ENCODE results near the gene WDR35. TPM values are rescaled to one million over a fixed set of nuclear protein-coding genes. Genes with fewer than 3 reads are reported as not detected.

WDR35 gene
- total RNA-seq, 3 donors from 2014 or later = 12.5 to 18.7 (median 17.7) TPM

DNA sequence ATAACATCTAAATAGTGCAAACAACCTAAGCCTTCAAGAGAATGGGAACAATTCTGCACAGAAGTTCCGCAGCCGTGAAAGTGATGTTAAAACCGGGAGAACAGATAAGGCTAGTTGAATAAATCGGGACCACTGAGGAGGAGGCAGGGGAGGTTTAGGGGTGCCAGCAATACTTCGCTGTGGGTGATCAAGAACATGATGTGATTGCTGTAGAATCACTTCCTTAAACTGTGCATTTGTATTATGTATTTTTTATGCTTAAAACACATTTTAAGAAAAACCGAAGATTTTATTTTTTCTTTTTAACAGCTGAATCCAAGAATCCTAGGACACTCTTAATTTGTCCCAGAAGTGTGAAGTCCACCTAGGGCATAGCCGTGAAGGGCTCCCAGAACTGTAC is 121.7 kb downstream of the WDR35 start:
- Histone ChIP-seq H3K36me3 (no peaks in the 10 kb centered on the region), H3K4me1 (no peaks in the 10 kb centered on the region), H3K27me3 (no peaks in the 10 kb centered on the region), H3K4me3 (peak overlapping the region; percentile 37 to 67 (median 48)), H3K27ac (no peak overlapping the region), H3K9me3 (no peaks in the 10 kb centered on the region)
- TF ChIP-seq, protein P1, sequence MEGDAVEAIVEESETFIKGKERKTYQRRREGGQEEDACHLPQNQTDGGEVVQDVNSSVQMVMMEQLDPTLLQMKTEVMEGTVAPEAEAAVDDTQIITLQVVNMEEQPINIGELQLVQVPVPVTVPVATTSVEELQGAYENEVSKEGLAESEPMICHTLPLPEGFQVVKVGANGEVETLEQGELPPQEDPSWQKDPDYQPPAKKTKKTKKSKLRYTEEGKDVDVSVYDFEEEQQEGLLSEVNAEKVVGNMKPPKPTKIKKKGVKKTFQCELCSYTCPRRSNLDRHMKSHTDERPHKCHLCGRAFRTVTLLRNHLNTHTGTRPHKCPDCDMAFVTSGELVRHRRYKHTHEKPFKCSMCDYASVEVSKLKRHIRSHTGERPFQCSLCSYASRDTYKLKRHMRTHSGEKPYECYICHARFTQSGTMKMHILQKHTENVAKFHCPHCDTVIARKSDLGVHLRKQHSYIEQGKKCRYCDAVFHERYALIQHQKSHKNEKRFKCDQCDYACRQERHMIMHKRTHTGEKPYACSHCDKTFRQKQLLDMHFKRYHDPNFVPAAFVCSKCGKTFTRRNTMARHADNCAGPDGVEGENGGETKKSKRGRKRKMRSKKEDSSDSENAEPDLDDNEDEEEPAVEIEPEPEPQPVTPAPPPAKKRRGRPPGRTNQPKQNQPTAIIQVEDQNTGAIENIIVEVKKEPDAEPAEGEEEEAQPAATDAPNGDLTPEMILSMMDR (IDR thresholded peaks at IDR 0.05) = no peak
- TF ChIP-seq POLR2A (IDR thresholded peaks at IDR 0.05) (no peak), POLR2AphosphoS5 (IDR thresholded peaks at IDR 0.05) (no peak)
- intact Hi-C loops (cut with DNase I; ENCODE audit: low total_unique reads) = no loop called here
- no peak for DNase-seq (ENCODE audit: low spot score in 2 of 2)

DNA sequence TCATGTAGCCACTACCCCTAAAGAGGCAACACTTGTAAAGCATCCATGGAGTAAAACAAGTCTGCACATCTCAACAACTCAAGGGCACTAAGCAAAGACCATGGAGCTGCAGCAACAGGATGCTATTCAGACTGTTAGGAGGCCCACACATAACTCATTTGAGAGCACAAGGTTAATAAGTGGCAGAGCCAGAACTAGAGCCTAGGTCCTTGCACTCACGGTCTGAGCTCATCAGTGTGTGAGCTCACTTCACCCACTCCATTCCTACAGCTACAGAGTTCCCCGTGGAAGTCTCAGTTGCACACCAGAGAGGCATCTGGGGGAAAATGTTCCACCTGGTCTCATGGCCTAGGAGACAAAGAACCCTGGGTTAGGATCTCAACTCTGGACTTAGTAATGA is 123.1 kb downstream of the WDR35 start:
- H3K27me3 ChIP-seq = no peaks in the 10 kb centered on the region
- DNase-seq (ENCODE audit: low spot score in 2 of 2) = no peak
- TF ChIP-seq POLR2A (IDR thresholded peaks at IDR 0.05) (no peak), POLR2AphosphoS5 (IDR thresholded peaks at IDR 0.05) (no peak)
- TF ChIP-seq, protein P1 (IDR thresholded peaks at IDR 0.05) = no peak
- intact Hi-C loops (cut with DNase I; ENCODE audit: low total_unique reads) = no loop called here
- no peak overlapping the region for H3K4me3 ChIP-seq
- no peaks in the 10 kb centered on the region for H3K9me3 ChIP-seq
- H3K4me1 ChIP-seq = no peaks in the 10 kb centered on the region
- H3K27ac ChIP-seq = no peak overlapping the region
- H3K36me3 ChIP-seq = no peaks in the 10 kb centered on the region

DNA sequence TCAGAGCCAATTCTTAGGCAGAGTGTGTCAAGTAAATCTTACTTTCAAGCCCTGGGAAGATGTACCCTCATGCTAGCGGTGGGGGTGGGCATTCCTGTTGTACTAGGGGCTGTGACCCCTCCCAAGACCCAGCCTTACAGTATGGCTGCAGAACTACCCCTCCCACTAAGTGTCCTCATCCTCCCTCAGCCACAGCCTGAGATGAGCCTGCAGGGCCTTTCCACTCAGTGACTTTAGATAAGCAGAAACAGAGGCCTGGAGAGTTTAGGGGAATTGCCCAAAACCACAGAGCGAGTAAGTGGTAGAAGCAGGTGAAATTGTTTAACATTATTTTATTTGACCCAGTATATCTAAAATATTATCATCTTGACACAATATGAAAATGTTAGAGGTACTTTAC is 124.8 kb downstream of the WDR35 start:
- intact Hi-C loops (cut with DNase I; ENCODE audit: low total_unique reads) = no loop called here
- no peaks in the 10 kb centered on the region for H3K36me3 ChIP-seq
- no peak overlapping the region for H3K27ac ChIP-seq
- DNase-seq (ENCODE audit: low spot score in 2 of 2) = no peak
- no peaks in the 10 kb centered on the region for H3K4me1 ChIP-seq
- no peak overlapping the region for H3K4me3 ChIP-seq
- no peak for TF ChIP-seq POLR2A (IDR thresholded peaks at IDR 0.05)
- TF ChIP-seq, protein P1 (IDR thresholded peaks at IDR 0.05) = no peak
- no peak for TF ChIP-seq POLR2AphosphoS5 (IDR thresholded peaks at IDR 0.05)
- H3K9me3 ChIP-seq = no peaks in the 10 kb centered on the region
- H3K27me3 ChIP-seq = no peaks in the 10 kb centered on the region

DNA sequence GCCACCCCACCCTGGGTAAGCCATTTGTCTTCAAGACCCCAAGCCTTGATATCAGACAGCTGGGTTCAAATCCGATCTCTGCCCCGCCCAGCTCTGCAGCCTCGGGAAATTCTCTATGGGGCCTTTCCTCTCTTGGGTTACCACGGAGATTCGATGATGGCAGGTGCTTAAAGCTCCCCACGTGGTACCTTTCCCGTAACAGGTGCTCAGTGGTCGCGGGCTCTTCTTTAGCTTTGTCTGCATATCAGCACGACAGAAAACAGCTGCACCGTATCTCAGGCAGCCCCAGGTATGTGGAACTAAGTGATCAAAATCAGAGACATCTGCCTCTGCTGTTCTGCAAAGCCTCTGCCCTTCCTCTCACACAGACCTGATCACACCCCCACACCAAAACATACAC is 125.5 kb downstream of the WDR35 start:
- Histone ChIP-seq H3K27me3 (no peaks in the 10 kb centered on the region), H3K27ac (no peak overlapping the region), H3K4me1 (no peaks in the 10 kb centered on the region), H3K4me3 (no peak overlapping the region), H3K36me3 (no peaks in the 10 kb centered on the region), H3K9me3 (no peaks in the 10 kb centered on the region)
- intact Hi-C loops (cut with DNase I; ENCODE audit: low total_unique reads) = no loop called here
- no peak for TF ChIP-seq POLR2A (IDR thresholded peaks at IDR 0.05)
- TF ChIP-seq POLR2AphosphoS5 (IDR thresholded peaks at IDR 0.05) = no peak
- TF ChIP-seq, protein P1 (IDR thresholded peaks at IDR 0.05) = no peak
- DNase-seq (ENCODE audit: low spot score in 2 of 2) = no peak

DNA sequence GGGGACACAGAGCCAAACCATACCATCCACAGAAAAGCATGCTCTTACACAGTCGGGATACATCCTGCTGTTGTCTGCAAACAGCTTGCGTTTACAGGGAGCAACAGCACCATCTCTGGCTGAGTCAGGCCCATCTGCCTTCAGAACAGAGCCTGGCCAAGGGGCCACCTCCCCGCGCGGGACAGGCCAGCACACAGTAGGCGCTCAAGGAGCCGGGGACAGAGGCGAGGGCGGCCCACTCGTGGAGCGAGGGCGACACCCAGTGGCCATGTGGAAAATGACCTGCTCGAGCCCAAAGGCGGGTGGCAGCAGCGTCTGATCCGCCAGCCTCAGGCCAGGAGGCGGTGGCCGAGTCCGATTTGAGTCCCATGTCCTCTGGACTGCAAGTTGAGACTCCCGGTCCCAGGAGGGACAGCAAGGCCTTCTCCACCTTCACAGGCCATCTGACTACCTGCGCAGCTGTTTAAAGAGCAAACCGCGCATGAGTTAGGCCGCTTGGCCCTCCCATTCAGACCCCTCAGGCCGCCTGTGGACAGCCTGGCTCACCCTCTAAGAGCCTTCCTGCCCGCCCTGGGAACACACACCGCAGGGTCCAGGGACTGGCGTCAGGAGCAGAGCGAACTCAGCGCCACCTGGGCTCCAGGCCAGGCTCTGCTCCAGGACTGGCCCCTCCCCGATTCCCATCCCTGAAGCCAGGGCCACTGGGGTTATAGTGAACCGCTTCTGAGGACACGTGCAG is 126.4 kb downstream of the WDR35 start:
- Histone ChIP-seq H3K9me3 (no peaks in the 10 kb centered on the region), H3K4me3 (peak overlapping the region in 2 of 3 donors; percentile 15 to 43), H3K27me3 (no peaks in the 10 kb centered on the region), H3K36me3 (no peaks in the 10 kb centered on the region), H3K4me1 (no peaks in the 10 kb centered on the region), H3K27ac (no peak overlapping the region)
- TF ChIP-seq POLR2AphosphoS5 (IDR thresholded peaks at IDR 0.05) (peak in 2 of 3 donors; percentile 19 to 38), POLR2A (IDR thresholded peaks at IDR 0.05) (no peak)
- TF ChIP-seq, protein P1 (IDR thresholded peaks at IDR 0.05) = peak; percentile 85 to 98 (median 96)
- intact Hi-C loops (cut with DNase I; ENCODE audit: low total_unique reads) = no loop called here
- peak in 1 of 2 donors; percentile 66 for DNase-seq (ENCODE audit: low spot score in 2 of 2)

All from breast epithelium (tissue), 4 donors.